Dermis microvascular lymphatic vessel endothelial cell (primary cell): ENCODE results near the gene CSF3. TPM values are rescaled to one million over a fixed set of nuclear protein-coding genes. Genes with fewer than 3 reads are reported as not detected.

Source experiments
- DNase-seq, 2 donors: peaks; one replicate each; pipeline versions ENCODE4 v3.0.0 to v3.0.0-alpha.2; 2010; ENCODE audit warnings: low read depth in 2 of 2
- total RNA-seq: library from RNA; depleted of rRNA; stranded (reverse); fragments of >200 nt; gene quantifications from 2 replicates; pipeline ENCODE4 v1.2.1, GENCODE V29; 2014

CSF3 gene, protein sequence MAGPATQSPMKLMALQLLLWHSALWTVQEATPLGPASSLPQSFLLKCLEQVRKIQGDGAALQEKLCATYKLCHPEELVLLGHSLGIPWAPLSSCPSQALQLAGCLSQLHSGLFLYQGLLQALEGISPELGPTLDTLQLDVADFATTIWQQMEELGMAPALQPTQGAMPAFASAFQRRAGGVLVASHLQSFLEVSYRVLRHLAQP
- total RNA-seq, result 0.13 and 0.90 TPM in 2 replicates

DNA sequence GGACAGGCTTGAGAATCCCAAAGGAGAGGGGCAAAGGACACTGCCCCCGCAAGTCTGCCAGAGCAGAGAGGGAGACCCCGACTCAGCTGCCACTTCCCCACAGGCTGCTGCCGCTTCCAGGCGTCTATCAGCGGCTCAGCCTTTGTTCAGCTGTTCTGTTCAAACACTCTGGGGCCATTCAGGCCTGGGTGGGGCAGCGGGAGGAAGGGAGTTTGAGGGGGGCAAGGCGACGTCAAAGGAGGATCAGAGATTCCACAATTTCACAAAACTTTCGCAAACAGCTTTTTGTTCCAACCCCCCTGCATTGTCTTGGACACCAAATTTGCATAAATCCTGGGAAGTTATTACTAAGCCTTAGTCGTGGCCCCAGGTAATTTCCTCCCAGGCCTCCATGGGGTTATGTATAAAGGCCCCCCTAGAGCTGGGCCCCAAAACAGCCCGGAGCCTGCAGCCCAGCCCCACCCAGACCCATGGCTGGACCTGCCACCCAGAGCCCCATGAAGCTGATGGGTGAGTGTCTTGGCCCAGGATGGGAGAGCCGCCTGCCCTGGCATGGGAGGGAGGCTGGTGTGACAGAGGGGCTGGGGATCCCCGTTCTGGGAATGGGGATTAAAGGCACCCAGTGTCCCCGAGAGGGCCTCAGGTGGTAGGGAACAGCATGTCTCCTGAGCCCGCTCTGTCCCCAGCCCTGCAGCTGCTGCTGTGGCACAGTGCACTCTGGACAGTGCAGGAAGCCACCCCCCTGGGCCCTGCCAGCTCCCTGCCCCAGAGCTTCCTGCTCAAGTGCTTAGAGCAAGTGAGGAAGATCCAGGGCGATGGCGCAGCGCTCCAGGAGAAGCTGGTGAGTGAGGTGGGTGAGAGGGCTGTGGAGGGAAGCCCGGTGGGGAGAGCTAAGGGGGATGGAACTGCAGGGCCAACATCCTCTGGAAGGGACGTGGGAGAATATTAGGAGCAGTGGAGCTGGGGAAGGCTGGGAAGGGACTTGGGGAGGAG lies at the start of gene CSF3:
CSF3 (plus strand) TSS at position 436 of the 993 bp plus-strand sequence; CDS start at position 471, 35 bp downstream.
- DNase-seq, result peak in 1 of 2 donors; percentile 47

DNA sequence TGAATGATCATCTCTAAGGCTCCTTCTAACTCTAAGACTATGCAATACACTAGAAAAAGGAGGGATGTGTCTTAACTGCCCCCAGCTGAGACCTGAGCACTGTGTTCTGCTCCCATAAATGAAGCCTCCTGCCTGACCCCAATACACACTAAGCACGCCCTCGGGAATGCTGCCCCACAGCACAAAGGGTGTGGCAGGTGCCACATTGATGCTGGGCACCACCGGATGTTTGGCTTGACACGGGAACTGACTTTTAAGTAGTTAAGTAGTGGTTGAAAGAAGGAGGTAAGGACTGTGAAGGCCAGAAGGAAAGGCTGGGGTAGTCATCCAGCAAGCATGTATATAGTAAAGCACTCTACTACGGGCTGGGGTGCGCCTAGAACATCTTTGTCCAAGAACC lies 48.5 kb upstream of the CSF3 start:
- no peak for DNase-seq

DNA sequence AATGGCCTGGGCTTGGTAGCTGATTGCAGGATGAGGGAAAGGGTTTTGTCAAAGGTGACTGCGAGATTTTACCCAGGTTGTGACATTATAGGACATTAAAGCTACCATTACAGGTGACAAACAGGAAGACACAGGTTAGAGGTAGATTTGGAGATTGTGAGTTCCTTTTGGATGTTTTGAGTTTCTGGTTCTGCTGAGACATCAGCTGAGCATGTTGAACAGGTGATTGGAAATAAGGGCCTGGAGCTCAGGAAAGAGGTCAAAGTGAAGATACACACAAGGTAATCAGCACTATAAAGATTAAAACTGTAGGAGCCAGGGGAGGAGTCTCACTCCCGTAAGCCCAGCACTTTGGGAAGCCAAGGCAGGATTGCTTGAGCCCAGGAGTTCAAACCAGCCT lies 46.5 kb upstream of the CSF3 start:
- DNase-seq, result no peak

DNA sequence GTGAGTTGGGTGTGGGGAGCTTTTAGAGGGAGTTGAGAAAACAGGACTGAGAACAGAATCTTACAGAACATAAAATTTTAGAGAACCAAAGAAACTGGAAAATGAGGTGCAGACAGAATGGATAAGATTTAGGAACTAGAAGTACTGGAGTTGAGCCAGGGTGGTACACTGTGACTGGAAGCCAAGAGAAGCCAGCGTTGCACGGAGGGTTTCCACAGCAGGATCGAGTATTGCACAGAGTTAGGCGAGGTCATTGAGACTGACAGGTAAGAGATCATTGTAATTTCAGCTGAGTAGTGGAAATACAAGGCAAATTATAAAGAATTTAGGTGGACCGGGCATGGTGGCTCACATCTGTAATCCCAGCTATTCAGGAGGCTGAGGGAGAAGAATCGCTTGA lies 45.9 kb upstream of the CSF3 start:
- no peak for DNase-seq

DNA sequence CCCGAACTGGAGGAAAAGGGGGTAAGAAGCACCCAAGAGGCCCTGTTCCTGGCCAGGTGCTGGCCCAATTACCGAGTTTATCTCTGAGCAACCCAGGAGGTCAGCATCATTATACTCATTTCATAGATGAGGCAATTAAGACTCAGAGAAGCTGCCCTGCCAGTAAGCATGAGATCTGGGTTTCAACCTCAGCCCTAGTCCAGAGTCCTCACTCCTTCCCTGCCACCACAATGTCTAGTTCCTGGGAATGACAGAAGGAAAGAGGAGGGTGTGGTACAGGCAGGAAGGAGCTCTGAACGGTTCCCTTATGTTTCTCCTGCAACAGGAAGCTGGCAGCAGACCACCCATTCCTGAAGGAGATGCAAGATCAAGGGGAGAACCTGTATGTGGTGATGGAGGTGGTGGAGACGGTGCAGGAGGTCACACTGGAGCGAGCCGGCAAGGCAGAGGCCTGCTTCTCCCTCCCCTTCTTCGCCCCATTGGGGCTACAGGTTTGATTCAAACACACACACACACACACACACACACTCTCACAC lies 45.0 kb upstream of the CSF3 start:
- DNase-seq, result no peak

DNA sequence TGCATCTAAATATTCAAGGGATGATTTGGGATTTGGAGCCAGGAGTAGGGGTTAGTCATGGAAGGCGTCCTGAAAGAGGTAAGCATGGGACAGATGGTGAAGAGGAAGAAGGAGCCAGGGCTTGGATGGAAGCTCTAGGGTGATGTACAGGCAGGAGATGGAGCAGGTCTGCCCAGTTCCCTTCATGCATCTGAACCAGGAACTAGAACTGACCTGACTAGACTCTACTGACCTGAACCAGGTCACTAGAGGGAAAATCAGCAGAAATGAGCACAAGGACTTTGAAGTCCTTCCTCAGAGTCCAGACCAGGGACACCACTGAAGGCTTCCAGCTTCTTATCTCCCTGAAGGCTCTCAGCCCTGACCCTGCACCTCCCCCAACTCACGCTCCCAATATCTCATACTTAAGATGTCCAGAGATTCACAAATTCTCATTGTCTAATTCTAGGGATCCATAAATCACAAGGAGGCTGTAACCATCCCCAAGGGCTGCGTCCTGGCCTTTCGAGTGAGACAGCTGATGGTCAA lies 44.1 kb upstream of the CSF3 start:
- DNase-seq, result no peak

DNA sequence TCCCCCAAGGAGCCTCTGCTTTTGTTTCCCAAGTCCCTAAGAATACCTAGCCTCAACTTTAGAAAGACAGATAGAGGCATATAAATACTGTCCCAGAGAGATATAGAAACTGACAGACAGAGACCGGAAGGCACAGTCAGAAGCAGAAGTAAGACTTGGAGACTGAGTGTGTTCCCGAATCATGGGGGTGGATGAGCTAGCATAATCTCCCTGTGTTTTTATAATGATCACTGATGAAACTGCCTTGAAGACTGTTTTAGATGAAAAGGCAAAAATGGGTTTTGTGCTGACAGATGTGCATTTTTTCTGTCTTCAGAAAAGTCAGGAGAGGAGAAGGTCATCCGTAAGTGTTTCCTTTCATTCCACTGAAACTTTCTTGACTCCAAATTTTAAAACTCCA lies 43.0 kb upstream of the CSF3 start:
- DNase-seq, result no peak

DNA sequence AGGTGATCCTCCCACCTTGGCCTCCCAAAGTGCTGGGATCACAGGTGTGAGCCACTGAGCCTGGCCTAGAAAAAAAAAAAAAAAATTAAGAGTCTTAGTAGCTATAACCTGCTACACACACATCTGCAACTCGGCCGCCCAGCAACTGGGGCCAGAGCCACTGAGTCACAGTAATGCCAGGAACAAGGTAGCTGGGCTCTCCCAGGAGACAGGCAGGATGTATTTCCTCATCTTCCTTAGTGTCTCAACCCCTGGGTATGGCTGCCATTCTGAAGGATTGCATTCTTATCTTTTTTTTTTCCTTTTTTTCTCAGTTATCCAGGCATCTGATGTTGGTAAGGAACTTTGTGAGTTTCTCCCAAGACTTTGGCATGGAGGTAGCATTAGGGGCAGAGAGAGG lies 41.7 kb upstream of the CSF3 start:
- no peak for DNase-seq

DNA sequence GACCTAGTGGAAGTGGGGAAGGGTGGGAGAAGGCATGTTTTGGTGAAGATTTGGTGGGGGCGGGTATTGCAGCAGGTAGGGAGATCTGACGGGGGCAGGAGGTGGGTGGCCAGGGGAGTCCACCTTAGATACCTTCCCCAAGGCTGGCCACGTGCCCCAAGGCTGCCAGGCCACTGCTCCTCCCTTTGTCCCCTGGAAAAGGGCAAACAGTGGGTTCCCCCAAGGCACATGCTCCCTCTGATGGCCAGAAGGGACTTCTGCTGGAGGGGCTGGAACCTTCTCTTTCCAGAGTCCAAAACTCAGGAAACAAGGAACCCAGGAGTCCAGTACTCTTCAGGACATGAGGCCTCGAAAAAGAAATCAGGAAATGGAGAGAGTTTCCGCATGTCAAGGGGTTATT lies 40.8 kb upstream of the CSF3 start:
- DNase-seq, result no peak

DNA sequence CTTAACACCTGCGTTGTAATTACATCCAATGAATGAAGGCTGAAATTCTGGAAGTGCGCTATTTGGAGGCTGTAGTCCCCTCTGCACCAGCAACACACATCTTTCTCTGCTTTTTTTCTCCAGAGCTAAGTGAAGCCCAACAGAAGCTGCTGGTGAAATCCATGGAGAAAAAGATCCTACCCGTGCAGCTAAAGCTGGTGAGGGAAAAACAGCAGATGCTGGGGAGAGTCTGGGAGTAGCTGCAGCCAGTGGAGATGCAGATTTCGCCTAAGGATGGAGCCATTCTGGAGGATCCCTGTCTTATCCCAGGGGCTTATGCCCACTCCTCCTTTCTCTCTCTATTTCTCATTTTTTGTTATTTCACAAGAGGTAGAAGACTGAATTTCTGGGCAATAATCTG lies 39.4 kb upstream of the CSF3 start:
- DNase-seq, result no peak

DNA sequence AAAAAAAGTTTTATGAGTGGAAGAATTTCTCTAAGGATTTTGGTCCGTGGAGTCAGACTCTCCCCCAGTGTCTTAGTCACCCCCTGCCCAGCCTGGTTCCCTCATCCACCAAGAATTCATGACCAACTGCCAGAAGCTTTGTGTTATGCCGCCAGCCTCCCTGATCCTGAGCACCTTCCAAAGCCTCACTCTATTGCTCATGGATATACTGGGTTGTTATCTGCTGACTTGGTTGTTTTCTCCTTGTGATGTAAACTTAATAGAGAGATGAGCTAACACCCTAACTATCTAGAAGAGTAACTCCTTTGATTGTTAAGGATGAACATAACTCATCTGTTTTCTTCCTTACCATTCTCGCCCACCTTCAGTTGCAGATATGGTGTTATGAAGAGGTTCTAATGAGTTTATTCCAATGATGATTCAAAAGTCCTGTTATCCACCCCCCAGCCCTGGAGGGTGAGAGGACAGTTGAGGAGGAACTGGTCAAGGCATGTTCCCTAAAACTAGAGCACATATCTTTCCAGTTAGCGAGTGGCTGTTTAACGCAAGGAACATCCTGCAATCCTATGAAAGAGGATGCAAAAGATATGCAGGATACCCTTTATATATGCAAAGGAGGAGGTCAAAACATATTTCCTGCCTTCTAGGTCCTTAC lies 36.1 kb upstream of the CSF3 start:
- DNase-seq, result no peak

DNA sequence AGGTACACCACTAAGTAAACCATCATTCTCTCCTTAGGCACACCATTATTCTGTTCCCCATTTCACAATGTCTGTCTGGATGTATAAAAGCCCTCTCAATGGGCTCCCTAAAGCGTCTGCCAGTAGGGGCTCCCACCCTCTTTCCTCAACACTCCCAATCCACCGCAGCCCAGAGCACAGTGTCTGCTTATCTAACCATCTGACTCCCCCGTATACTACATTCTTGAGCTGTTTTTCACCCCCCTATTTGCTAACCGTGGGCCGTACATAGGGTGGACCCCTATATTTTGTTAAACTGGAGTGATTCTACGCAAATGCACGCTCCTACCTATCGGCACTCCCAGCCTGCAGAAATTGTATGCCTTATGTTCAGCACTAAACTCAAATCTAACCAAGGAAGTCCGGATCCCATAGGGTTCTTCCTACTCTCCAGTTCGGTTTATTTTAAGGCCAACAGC lies 35.3 kb upstream of the CSF3 start:
- DNase-seq, result no peak

DNA sequence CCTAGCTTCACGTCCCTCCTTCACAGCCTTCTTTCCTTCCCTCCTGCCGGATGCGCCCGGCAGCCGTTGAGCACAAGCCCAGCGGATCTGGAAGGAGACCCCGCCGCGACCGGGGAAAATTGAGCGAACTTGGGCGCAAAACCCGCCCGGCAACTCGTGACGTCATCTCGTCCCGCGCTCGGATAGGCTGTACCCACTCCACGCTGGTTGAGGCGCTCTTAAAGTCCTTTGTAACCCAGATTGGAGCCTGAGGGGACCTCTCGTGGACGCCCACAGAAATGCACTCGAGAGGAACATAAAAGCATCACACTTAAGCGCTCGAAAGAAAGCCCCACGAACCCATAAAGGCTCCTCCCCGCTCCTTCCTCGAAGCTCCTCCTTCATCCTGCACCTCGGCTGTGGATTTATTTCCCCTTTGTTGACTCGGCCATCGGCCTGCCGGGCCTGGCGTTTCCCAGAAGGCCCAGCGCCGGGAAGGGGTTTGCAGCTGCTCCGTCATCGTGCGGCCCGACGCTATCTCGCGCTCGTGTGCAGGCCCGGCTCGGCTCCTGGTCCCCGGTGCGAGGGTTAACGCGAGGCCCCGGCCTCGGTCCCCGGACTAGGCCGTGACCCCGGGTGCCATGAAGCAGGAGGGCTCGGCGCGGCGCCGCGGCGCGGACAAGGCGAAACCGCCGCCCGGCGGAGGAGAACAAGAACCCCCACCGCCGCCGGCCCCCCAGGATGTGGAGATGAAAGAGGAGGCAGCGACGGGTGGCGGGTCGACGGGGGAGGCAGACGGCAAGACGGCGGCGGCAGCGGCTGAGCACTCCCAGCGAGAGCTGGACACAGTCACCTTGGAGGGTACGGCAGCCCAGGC lies 34.7 kb upstream of the CSF3 start, which contains the start of gene PSMD3:
PSMD3 (plus strand) TSS at position 457 of the 856 bp plus-strand sequence; CDS start at position 621, 164 bp downstream.
- DNase-seq, result peak; percentile 99 to 100

DNA sequence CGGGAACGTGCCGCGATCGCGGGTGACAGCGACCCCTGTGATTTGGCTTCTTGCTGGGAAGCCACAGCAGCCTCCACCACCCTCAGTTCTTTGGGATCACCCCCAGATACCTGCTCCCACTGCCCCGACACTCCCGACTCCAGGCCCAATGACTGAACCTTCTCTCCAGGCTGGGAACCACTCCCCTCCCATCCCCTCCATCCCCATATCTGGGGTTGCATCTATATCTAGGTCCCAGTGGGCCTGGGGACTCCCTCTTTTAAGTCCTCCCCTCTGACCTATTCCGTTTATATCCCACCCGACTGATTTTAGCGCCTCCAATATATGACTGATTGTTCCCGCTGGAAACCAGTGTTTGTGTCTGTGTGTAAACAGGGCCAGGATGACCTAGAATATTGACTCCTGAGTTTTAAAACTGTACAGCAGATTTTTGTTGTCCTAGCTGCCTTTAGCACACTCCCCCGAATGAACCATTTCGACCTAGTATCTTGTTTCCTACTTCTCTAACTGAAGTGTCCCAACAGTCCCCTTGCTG lies 34.0 kb upstream of the CSF3 start:
- DNase-seq, result peak in 1 of 2 donors; percentile 12

DNA sequence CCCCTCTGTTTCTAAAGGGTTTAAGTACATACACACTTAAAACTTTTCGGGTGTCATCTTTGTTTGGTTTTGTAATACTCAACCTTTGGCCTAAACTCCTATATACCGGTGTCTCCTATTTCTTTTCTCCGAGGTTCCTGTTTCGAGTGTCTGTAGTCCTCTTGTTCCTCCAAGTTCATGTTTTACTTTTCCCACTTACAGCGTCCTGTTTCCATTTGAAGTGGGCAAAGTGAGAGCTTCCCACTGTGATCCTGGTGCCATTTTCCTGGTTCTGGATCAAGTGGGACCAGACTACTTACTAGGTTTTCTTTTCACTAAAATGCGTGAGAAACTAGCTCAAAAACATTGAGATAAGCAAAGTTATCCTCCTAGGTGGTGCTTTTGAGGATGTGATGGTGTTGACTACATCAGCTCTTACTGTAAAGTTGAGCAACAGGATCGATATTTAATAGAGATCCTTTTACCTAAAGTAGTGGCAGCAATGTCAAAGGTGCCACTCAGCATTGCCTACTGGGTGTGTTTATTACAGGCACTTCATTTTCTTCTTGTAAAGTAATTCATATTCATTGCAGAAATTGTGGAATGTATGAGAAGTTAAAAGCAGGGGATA lies 33.4 kb upstream of the CSF3 start:
- DNase-seq, result no peak

DNA sequence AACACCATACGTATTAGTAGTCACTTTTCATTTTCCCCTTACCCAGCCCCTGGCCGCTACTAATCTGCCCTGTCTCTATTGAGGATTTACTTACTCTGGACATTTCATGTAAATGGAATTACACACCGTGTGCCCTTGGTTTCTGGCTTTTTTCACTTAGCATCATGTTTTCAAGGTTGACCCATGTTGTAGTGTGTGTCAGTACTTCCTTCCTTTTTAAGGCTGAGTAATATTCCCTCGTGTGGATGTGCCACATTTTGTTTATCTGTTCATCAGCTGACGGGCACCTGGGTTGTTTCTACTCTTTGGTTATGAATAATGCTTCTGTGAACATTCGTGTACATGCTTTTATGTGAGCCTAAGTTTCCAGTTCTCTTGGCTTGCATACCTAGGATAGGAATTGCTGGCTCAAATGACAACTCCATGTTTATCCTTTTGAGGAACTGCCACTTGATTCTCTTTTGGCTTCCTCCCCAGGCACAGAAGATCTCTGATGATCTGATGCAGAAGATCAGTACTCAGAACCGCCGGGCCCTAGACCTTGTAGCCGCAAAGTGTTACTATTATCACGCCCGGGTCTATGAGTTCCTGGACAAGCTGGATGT lies 26.9 kb upstream of the CSF3 start:
- DNase-seq, result peak in 1 of 2 donors; percentile 17

DNA sequence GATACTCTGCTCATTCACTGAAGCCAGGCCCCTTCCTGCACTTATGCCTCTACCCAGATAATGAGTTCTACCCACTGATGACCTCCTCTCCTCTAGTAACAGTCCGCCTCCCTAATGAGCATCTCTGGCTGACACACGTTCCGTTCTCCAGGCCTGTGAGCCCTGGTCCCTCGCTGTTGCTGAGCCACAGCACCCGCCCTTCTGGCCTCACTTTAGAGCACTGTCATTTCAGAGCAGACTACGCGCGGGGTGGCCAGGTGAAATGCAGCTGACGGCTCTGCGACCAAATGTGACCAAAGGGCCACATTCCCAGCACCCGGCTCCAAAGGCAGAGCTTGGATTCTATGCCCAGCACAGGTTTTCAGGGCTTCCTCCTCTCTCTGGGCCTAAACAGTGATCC lies 20.8 kb upstream of the CSF3 start:
- no peak for DNase-seq

DNA sequence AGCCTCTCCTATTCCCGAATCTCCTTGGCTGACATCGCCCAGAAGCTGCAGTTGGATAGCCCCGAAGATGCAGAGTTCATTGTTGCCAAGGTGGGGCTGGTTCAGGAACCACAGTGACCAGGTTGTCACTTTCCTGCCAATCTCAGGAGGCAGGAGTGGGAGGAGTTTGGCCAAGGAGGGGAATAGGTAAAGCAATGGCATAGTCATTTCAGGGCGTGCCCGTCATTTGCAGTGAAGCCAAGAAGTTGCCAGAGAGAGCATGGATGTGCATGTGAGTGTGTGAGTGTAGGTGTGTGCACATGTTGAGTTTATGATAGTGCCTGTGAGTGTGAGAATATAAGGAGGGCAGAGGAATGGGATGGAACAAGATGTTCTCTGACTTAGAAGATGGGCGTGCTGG lies 19.8 kb upstream of the CSF3 start:
- no peak for DNase-seq

DNA sequence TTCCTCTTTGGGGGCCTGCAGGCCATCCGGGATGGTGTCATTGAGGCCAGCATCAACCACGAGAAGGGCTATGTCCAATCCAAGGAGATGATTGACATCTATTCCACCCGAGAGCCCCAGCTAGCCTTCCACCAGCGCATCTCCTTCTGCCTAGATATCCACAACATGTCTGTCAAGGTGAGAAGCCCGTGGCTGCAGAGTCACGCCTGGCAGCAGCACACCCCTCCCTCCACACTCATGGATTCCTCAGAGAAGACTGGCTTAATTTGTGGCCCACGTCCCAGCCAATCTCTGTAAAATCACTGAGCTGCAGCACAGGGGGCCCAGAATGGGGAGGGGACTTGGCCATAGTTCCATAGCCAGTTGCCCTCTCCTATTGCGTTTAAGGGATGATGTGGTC lies 19.1 kb upstream of the CSF3 start:
- DNase-seq, result no peak
